Stimulated activated CD8-positive, alpha-beta memory T cell treated with anti-CD3 and anti-CD28 coated beads, Interleukin-15, amount 100 ng/mL, for 48 hours (primary cell): ENCODE data around the gene ZNF496.

Experiments
- DNase-seq, 2 donors: peaks; one replicate each; pipeline ENCODE4 v3.0.0-alpha.2; 2020; ENCODE audit warnings: low read depth in 2 of 2

Gene ZNF496

GRCh38 chr1:247328311-247328710 is 3.4 kb downstream of the ZNF496 start:
- DNase-seq = no peak

- DNase-seq = no peak
Observed at GRCh38 chr1:247326411-247327130, 5.1 kb downstream of the ZNF496 start.

GRCh38 chr1:247324923-247325322 is 6.7 kb downstream of the ZNF496 start:
- DNase-seq = no peak

DNA sequence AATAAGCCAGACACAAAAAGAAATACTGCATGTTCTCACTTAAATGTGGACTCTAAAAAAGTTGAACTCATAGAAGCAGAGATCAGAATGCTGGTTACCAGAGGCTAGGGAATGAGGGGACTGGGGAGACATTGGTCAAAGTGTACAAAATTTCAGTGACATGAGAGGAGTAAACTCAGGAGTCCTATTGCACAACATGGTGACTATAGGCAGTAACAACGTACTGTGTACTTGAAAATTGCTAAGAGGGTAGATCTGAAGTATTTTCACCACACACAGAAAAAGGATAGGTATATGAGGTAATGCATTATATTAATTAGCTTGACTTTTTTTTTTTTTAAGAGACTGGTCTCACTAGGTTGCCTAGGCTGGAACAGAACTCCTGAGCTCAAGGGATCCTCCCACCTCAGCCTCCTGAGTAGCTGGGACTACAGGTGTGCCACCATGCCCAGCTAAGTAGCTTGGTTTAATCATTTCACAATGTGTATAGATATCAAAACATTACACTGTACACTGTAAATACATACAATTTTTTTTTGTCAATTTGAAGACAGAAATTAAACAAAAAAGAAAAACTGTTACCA is 7.4 kb downstream of the ZNF496 start:
- no peak for DNase-seq

DNA sequence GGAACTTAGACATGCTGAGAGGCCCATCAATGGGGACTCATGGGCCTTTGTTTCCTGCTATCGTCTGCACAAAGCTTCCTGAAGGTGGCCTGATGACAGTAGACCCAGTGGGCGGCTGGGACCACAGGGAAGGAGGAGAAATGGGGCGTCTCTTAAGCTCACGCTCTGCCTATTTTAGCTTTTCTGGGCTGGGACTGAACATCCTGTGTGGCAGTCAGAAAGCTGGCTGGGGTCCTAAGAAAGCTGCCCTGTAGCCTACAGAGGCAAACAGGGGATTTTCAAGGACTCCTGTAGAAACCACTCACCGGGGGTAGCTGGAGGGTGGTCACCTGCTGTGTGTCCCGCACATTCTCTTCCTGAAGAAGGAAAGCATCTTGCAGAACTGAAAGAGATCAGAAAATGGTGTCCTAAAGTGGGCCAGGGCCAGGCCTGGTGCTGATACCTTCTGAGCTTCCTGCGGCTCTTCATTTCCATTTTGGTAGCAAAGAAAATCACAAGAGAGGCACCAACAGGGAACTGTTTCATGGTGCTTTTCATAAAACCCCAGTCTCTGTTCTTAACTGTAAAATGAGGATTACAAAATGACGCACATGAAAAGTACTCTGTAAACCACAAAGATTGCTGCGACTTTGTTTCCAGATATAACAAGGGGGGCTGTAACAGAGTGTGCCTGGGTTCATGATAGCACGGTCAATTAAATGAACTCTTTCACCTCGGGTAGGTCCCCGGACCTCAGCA is 8.6 kb downstream of the ZNF496 start:
- peak; percentile 19 to 40 for DNase-seq

- DNase-seq = peak in 1 of 2 donors; percentile 11
Observed at GRCh38 chr1:247322442-247322841, 9.2 kb downstream of the ZNF496 start.

- DNase-seq = no peak
Observed at GRCh38 chr1:247317702-247318101, 14.0 kb downstream of the ZNF496 start.

DNA sequence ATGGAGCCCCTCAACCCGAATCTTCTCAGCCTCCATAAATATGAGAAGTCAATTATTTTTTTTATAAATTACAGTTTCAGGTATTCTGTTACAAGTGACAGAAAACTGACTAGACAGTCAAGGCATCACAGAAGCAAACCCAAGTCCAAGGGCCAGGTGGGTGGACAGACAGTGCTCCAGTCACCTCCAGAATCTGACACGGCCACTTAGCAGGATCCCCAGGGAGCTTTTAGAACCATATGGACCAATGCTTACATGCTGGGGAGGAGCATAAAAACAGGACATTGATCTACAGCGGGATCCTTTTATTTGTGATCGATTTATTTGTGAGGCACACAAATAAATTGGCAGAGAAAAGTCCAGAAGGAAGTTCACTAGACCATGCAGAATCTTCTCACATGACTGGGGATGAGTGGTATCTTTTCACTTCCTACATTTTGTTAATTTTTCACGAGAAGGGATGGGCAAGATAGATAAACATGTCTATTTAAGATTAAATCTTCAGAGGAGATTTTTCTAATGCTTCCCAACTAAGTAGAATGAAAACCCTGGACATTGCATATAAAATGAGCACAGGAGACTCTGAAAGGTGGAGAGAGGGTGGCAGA is 15.0 kb downstream of the ZNF496 start:
- no peak for DNase-seq

DNA sequence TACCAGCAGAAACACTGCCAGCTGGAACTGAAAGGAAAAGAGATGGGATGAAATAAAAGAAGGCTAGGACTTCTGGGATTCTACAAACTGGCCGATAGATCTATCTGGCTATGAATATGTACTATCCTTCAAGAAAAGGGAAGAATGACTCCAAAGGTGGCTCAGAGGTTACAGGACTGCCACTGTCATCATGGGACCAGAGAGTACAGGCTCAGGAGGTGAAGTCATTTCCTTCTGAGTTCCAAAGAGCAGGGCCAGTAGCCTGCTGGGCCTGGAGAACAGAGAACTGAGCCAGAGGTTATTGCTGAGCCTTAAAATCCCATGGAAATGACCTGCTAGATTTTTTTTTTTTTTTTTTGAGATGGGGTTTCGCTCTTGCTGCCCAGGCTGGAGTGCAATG is 27.6 kb downstream of the ZNF496 start:
- DNase-seq = no peak

GRCh38 chr1:247303216-247303615 is 28.5 kb downstream of the ZNF496 start:
- no peak for DNase-seq

GRCh38 chr1:247301176-247301540 is 30.5 kb downstream of the ZNF496 start:
- no peak for DNase-seq

DNA sequence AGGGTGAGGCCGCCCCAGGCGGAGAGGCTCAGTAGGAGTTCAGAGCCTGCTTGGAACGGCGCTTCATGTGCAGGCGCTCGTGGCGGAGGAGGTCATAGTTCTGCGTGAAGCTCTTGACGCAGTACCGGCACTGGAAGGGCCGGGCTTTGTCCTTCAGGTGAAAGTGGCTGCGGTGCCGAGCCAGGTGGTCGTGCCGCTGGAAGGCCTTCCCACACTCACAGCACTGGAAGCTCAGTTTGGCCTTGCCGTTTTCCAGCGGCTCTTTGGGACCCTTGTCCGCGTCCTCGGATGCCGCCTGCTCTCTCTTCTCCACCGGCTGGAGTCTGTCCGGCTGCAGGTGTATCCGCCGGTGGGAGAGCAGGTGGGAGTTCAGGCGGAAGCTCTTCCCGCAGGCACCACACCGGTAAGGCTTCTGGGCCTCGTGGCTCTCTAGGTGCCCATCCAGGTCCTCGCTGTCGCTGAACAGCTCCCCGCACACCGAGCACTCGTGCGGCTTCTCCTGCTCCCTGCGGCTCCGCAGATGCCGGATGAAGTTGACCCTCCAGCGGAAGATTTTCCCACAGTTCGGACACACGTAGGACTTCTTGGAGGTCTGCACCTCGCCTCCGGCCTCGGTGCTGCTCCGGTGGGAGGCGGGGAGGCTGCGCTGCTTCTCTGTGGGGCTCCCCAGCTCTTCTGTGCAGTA is 31.0 kb downstream of the ZNF496 start:
- no peak for DNase-seq

DNA sequence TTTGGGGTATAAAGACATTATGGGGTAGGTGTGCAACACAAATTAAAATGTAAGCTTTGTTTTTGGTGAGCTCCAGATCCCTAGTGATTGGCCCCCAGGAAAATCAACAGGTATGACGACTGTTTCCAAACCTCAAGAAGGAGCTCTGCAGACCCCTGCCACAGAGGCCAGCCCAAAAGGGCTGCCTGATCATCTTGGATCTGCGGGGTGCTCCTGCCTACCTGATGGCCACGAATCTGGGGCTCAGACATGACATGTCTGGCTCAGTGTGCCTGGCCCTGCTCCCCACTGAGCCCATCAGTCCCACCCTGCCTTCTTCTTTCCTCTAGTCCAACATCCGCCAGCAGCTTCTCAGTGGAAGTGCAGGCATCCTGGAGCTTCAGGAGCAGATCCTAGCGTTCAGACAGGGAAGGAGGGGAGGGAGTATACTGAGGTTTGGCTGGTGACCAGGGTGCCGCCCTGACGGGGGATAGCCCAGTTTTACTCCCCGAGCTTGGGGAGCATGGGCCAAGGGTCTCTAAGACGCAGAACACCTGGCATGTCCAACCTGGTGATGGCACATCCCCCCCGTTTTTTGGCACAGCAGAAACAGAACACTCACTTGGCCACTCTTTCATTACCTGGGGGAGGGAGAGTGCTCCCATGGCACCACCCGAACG is 31.8 kb downstream of the ZNF496 start:
- no peak for DNase-seq

DNA sequence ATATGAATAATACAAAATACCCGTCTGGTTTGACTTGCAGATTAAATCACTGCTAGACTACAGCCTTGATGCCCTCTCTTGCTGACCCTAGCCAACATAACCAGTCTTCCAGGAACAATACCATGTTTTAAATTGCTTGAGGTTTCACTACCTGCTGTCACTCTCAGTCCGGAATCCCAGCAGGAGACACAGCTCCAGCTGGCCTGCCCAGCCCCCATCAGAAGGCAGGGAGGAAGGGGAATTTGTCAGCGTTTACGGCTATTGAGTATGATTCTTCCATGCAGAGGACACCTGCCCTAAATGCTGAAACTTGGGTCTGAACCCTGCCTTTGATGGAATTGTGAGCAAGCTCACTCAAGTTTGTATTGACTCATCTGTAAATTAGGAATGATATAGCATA is 33.0 kb downstream of the ZNF496 start:
- DNase-seq = no peak

DNA sequence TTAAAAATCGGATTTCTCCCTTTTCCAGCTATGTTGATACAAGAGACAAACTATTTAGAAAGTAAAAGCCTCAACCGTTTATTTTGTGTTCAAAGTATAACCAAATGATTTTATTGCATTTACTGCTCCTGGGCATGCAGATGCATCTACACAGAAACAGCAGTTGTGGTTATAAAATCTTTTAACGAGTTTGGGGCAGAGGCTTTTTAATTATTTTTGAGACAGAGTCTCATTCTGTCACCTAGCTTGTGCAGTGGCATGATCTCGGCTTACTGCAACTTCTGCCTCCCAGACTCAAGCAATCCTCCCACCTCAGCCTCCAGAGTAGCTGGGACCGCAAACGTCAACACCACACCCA is 33.6 kb downstream of the ZNF496 start:
- no peak for DNase-seq

DNA sequence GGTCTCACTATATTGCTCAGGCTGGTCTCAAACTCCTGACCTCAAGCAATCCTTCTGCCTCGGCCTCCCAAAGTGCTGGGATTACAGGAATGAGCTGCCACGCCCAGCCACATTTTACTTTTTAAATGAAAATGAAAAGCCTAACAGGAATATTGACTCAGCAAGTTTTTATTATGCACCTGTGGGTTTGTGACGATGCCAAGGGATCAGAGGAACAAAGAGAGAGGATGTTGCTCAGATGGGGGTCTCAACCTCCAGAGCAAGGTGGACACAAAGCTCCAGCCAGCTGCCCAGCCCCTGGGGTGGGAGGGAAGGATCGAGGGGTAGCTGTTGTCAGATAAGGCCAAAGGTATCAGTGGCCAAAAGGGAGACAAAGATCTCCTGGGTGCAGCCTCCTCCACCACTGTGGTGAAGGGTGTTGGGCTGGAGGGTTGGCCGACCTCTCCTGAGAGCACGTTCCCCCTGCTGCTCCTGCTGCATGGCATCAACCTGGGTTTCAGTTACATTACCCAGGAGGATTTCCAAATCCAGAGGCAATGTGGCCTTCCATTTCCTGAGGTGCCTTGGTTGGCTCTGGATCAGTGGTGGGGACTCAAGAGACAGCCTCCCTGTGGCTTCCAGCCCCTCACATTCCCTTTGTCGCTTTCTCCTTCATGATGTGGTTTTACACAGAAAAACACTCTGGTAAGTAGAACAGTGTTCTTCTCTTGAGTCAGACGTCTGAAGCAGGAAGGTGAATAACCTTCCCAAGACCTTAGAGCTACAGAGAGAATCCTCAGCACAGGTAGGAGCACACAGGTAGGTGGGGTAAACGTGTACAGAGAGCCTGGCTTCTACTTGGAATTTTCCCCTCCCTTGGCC is 34.2 kb downstream of the ZNF496 start:
- DNase-seq = no peak

DNA sequence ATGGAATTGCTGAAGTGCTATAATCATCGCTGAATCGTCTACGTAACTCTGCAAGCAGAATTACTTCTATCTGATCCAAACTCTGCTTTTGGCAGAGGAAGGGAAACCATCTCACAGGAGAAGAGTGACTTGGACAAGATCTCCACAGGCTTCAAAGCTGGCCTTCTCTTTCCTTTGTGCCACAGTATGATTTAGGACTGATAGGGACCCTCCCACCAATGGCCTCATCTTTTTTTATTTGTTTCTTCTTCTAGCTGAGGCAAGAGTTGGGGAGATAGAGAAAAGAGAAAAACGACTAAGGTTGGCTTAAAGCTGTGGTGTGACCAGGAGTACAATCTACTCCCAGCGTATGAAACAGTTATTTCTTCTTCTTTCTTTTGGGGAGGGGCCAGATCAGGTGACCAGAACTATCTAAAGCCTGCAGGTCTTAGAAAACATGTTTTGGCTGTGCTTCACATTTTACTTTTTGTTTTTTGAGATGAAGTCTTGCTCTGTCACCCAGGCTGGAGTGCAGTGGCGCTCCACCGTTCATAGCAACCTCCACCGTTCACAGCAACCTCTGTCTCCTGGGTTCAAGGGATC is 35.0 kb downstream of the ZNF496 start:
- no peak for DNase-seq

DNA sequence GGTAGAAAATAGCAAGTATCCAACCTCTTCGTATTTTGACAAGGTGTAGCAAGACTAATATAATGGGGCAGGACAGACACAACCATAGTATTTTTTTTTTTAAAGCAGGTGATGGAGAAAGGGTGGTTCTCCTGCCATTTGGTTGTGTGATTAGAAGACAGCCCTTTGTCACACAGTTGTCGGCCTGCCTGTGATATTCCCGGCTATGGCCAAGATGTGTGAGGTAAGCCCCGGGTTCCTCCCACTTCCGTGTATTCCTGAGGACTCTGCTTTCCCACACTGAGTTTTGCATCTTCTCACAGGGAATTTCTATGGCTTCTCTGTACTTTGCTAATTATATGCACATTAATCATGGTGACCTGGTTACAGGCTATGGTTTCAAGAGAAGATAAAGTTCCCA is 35.9 kb downstream of the ZNF496 start:
- DNase-seq = no peak

- no peak for DNase-seq
Observed at GRCh38 chr1:247295274-247295684, 36.4 kb downstream of the ZNF496 start.

- no peak for DNase-seq
Observed at GRCh38 chr1:247294282-247294681, 37.4 kb downstream of the ZNF496 start.
